VCaP (cell line): ENCODE results near the gene TBATA.

Source experiments
- H3K27ac ChIP-seq: fragments of 450-650 bp; 2 replicates; pipeline ENCODE4 v1.5.1; 2017
- CTCF ChIP-seq: fragments of 450-650 bp; conservative IDR thresholded peaks from 2 replicates; pipeline ENCODE4 v1.5.1; 2017; ENCODE audit warnings: mild to moderate bottlenecking, moderate library complexity

Gene TBATA

GRCh38 chr10:70723771-70724170 lies 61.4 kb downstream of the TBATA start:
- no peak overlapping the region for H3K27ac ChIP-seq
- no peak for TF ChIP-seq CTCF

GRCh38 chr10:70722820-70723424 lies 62.3 kb downstream of the TBATA start:
- no peak overlapping the region for H3K27ac ChIP-seq
- TF ChIP-seq CTCF, result no peak
